IPS-11a (cell line): Measurements from ENCODE around the gene MAPK12.

Experiments
- H3K4me3 ChIP-seq: one replicate; pipeline ENCODE4 v1.5.1; 2013; ENCODE audit warnings: low read depth, low read length, control low read depth

Gene MAPK12

DNA sequence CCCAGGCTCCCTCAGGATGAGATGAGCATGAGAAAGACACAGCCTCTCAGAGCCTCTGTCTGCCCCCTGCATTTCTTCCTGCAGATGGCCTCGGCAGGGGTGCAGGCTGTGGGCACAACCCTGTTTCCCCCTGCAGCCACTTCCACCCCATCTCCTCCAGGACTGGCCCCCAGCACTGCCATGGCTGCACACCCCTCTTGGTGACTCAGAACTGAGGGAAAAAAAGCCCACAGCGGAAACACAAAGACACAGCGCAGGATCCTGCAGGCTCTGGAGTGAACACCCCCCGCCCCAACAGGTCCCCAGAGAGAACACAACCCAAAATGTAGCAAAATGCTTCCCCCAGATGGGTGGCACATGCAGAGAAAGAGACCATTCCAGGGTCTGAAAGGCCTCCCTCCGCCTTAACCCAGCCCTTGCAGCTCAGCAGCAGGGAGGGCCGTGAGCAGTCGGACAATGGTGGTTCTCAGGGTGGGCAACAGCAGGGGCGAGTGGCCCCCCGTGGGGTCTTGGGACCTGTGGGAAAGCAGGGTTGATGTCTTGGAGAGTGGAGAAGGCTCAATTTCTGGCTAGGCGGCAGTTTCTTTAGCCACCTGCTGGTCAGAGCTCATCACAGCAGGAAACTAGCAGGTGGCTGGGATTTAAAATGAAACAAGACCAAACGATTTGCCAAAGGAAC lies 24.6 kb downstream of the MAPK12 start:
- H3K4me3 ChIP-seq, result no peak overlapping the region

DNA sequence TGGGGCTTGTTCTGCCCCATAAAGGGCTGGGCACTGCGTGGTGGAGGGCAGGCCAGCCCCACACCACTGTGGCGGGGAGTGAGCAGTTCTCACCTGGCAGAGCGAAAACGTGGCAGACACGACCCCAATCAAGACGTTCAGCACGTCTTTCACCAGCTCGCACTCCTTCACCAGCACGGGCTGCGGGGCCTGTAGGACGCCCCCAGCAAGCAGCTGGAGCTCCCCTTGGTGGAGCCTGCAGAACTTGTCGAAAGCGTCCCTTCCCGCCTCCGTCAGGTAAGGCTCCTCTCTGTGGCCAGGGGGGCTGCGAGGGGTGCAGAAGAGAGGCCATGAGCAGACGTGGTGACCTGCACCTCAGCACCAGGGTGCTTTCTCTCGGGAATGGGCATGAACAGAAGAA lies 28.3 kb downstream of the MAPK12 start:
- H3K4me3 ChIP-seq, result no peak overlapping the region

DNA sequence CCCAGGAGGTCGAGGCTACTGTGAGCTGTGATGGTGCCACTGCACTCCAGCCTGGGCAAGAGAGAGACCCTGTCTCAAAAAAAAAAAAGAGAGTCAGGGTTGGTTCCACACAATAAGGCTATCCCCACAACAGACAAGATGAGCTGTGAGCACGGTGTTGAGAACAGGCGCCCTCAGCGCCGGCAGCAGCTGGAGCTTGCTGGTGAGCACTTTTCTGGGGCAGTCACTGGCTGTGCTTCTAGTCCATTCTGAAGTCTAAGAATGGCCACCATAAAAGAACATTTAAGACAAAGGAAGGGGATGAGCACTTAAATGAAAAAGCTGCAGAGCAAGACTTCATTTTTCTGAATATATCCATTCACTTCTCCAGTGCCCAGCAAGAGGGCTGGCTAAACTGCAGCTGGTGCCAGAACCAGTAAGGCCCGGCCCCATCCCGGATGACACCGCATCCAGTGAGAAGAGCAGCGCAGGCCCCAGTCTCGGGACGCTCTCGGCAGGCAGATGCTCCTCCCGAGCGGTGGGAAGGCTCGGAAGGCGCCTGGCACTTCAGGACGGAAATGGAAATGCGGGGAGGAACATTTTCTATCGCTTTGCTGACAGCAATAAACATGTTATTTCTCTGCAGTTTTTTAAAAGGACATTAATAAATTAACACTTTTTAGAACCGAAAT lies 28.9 kb downstream of the MAPK12 start:
- H3K4me3 ChIP-seq, result no peak overlapping the region

DNA sequence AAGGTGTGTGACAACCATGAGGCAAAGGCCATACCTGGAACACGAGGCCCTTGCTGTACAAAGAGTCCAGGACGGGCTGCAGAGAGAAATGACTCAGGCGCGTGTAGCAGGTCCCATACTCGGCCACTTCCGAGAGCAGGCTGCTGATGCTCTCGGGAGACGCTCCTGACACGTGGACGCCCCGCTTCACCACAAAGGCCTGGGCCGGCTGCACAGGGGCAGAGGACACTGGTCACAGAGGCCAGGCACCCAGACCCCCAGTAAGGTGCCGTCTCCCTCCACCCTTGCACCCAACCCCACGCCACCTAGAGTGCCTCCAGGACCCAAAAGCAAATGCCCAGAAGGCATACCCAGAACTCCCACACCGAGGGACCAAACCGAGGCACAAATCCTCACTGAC lies 32.1 kb downstream of the MAPK12 start:
- no peak overlapping the region for H3K4me3 ChIP-seq

DNA sequence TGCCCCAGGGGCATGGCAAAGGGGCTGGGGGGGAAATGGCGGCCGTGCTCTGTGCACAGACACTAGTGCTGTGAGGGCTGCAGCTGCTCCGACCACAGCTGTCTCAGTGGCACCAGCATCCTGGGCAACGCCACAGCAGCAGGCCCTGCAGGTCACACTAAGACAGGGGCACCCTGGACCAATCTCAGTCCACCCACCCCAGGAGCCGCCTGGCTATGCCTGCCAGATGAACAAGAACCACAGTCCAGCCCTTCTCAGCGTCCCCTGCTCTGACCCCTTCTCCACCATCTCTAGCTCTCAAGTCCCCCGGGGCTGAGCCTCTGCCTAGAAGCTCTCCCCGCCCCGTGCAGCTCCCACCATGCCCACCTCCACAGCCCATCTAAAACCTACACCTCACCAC lies 33.1 kb downstream of the MAPK12 start:
- H3K4me3 ChIP-seq, result no peak overlapping the region

DNA sequence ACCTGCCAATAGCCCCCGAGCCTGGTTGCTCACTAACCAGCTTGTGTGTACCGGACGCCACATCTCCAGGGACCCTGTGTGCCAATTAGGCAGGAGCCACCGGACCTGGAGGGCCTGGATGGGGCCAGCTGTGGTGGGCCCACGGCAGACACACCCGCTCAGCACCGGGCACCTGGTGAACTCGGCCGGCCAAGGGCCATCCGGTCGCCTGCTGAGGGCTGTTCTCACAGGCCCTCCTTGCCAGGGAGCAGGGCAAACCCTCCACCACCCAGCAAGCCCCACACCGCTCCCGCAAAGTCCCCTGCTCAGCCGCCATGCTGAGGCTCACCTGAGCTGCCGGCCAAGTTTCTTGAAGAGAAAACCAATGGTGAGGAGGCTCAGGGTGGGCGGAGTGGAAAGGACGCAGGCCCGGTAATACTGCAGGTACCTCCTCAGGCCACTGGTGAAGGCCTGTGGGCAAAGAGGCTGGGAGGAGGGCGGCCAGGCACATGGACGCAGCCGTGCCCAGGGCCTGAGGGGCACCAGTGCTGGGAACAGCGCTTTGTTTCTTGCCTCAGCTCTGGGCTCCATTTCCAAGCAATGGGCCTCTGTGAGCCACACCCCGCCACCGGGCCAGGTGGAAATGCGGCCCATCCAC lies 33.8 kb downstream of the MAPK12 start:
- H3K4me3 ChIP-seq, result no peak overlapping the region

DNA sequence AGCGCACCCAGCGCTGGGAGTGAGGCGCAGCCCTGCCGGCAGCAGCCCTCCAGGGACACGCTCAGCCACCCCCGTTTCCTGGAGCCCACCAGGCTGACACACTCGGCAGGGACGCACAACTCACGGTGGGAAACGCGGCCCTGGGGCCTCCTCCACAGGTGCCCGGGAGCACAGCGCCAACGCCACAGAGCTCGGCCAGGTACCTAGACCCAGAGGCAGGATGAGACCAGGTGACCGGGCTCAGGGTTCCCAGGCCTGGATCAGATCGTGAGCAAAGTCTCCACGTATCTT lies 34.7 kb downstream of the MAPK12 start:
- H3K4me3 ChIP-seq, result no peak overlapping the region

DNA sequence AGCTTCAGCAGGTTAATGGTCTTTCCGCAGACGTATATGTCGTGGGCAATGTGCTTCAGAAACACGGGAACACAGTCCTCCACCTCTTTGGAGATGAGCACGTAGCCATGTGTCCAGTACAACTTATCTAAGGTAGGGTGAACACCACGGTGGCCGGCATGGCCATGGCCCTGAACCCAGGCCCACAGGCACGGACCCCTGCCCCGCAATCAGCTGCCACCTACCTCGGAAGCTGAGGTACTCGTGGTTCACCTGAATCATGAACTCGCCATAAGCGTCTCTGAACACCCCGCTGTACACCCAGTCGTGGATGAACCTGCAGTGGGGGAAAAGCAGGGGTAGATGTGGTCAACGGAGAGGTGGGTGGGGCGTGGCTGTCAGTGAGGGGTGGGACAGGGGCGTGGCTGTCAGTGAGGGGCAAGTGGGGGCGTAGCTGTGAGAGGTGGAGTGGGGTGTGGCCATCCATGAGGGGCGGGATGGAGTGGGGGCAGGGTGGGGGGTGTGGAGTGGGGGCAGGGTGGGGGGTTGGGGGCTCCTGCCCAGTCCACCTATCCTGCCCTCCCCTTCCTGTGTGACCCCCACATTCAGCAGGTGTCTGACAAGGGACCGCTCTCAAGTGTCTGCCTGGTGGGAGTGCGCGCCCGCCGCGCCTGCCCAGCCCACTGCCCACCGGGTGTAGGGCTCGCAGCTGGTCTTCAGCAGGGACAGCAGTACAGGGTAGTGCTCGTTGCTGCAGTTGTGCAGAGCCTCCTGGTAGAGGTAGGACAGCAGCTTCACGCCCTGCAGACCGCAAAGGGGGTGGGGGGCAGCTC lies 35.2 kb downstream of the MAPK12 start:
- no peak overlapping the region for H3K4me3 ChIP-seq

DNA sequence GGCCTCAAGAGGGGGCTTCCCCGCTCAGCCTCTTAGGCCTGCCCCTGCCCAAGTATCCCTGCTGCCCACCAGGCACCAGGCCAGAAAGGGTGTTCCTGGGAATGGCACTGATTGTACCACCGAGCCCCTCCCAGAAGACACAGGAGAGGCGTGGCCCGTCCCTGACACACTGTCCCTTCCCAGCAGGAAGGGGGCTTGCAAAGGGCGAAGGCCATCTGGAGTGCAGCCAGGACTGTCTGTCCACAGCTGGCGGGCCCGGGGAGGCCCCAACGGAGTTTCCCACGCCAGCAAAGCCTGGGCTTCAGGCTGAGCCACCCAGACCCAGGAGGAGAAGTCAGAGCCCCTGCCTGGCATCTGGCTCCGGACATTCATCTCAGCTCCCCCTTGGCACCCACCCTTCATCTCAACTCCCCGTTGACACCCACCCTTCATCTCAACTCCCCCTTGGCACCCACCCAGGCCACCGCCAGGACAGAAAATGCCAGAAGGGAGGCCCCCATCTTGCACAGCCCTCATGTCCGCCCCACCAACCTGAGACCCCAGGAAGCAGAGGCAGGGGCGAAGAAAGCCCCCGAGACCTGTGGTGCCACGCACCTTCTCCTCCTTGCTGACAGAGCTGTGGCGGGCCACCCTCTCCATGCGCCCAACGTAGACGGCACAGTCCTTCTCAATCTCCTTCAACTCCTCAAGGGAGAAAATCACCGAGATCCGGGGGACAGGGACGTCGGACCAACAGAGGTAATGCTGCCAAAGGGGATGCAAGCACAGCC lies 36.1 kb downstream of the MAPK12 start:
- no peak overlapping the region for H3K4me3 ChIP-seq

DNA sequence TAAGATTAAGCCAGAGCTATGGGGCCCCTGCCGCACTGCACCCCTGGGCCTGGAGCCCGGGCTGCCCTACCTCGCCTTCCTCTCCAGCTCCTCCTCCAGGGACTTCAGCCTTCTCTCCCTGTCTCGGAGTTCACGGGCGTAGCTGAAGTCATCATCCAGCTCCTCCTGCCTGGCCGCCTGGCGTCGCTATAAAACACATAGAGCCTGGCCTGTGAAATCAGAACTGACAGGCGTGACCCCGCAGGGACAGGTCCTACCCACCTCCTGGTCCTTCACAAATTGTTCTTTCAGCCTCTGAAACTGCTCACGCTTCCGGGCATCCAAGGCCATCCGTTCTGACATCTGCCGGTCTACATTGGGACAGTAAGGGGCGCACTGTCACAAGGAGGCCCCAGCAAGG lies 37.4 kb downstream of the MAPK12 start:
- no peak overlapping the region for H3K4me3 ChIP-seq

DNA sequence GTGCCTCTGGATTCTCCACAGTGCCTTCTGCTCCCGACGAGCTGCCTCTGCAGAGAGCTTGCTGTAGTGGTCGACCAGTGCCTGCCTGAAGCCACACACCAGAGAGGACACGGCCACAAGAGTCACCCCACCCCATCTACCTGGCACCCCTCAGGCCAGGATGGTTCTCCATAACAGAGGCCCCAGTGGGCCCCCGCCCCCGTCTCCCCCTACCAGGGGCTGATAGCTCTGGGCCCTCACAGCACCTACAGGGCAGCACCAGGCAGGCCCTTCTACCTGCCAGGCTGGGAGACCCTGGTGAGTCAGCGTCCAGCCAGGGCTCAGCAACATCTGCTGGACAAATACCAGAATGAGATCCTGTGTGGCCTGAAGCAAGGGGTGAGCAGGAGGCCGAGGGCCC lies 39.0 kb downstream of the MAPK12 start:
- no peak overlapping the region for H3K4me3 ChIP-seq

DNA sequence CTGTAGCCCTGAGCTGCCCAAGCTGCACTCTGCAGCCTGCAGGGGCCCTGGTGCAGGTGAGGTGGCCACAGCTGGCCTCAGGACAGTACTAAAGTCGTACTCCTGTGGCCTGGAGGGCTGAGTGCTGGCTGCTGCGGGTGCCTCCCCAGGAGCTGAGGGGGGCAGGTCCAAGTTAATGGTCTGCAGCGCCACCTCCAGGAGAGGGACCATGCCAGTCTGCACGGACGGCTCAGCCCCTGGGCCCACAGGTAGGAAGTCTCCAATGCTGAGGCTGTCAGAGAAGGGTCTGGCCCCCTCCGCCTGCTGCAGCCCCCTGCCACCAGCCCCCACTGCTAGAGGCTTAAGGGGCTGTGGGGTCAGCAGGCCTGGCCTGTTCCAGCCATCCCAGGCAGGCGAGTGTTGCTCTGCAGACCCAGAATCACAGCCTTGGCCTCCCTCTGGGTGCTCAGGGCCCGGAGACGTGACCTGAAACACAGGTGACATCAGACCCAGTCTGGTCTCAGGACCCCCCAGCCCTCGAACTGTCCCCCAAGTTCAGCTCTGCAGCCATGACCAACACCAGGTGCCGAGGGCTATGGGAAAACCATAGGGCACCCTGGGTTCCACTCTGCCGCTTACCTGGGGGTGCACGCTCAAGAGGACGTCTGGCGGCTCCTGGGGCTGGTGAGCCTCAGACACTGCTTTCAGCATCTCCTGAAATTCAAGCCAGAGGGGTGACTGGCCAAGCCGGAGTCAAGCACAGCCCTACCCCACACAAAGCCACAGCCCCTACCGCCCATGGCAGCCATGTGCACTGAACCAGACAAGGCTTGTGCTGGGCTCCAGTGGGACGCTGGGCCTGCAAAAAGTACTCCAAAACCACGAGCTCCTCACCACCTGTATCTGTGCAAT lies 39.8 kb downstream of the MAPK12 start:
- no peak overlapping the region for H3K4me3 ChIP-seq

DNA sequence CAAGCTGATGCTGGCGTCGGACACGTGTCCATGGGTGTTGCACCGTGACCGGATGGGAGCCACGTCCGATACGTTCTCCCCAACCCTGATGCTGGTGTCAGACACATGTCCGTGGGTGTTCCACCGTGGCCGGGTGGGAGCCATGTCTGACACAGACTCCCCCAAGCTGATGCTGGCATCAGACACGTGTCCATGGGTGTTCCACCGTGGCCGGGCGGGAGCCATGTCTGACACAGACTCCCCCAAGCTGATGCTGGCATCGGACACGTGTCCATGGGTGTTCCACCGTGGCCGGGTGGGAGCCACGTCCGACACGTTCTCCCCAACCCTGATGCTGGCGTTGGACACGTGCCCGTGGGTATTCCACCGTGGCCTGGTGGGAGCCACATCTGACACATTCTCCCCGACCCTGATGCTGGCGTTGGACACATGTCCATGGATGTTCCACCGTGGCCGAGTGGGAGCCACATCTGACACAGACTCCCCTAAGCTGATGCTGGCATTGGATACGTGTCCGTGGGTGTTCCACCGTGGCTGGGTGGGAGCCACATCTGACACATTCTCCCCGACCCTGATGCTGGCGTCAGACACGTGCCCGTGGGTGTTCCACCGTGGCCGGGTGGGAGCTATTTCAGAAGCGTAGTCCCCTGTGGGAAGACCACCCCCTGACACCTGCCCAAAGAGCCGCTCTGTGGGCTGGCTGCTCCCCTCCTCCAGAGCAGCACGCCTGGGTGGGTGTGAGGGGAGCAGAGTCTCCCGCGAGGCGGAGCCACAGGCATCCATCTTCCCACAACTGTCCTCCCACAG lies 40.7 kb downstream of the MAPK12 start:
- no peak overlapping the region for H3K4me3 ChIP-seq

DNA sequence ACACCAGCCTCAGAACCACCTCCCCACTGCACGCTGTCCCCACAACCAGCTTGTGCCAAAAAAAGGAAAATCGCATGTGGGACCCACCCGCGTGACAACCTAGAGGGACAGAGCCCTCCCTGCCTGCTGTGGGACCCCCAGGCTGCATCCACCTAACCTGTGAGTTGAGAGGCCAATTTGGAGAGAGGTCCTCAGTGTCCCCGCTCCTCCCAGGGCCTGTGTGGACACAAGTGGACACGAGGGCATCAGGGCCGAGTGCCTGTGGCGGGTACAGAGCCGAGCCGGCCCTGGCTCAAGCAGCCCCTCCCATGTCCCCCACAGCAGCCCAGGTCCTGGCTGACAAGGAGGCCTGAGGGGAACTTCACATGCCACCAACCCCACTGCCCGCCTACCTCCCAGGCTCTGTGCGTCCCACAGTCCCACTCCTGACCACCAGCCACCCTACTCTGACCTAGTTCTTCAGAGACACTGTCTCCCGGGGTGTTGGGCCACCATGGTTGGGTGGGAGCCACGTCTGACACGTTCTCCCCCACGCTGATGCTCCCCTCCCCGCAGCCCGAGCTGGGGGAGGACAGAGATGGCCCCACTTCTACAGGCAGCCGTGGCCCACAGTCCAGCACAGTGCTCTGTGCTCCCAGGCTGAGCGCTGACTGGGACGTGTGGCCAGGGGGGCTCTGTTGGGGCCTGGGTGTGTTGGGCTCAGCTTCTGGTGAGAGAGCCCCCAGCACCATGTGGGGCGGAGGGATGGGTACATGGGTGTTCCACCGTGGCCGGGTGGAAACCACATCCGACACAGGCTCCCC lies 41.5 kb downstream of the MAPK12 start:
- H3K4me3 ChIP-seq, result no peak overlapping the region

DNA sequence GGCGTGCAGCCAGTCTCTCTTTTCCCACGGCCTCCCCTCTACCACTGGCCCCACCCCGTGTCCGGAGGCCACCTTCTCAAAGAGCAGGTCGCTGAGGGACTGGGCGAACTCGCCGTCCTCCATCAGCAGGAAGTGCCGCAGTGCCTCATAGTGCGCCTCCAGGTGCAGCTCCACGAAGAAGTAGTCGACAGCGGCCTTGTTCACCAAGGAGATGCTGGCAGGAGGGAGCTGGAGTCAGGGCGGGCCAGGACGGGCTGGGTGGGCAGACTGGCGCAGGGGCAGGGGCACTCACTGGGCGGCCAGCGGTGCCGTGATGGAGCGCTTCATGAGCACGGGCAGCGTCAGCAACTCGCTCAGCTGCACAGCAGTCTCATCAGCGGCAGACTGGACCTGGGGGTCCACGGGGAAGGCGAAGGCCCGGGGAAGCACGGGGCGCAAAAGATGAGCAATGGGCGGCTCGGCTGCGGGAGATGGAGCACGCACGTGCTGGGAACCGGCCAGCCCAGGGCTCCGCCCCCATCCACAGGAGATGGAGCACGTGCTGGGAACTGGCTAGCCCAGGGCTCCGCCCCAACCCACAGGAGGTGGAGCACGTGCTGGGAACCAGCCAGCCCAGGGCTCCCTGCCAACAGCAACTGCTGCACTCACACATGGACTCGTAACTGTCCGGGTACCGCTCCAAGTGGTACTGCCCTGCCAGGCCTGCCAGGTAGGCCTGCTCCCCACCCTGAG lies 42.3 kb downstream of the MAPK12 start:
- no peak overlapping the region for H3K4me3 ChIP-seq

DNA sequence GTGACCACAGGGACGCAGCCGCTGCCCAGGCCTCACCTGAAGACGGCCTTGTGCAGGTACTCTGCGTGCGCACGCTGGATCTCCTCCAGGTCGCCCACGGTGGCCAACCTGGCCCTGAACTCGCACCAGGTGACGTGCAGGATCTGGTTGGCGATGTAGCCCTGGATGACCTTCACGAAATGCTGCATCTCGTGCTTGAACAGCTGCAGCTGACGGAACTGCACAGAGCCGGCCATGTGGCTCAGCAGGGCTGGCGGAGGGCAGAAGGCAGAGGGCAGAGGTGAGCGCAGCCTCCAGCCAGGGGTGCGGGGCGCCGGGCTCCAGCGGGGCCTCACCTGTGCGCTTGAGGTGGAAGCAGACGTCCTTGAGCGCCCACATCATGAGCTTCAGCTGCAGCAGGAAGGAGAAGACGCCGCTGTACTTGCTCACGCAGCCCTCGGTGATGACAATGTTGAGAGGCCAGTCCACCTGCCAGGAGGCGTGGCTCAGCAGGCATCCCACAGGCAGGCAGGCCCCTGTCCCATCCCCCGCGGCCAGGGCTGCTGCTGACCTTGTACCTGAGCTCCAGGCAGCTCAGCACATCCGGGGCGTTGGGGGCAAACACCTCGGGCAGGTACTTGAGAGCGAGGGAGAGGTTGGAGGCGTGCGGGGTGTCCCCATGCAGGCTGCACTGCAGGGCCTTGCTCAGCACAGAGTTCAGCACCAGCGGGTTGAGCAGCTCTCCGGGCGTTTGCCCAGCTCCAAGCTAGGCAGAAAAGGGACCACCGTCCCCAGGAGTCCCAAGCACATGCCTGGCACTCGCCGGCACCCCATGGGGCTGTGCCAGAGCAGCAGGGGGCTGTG lies 43.1 kb downstream of the MAPK12 start:
- no peak overlapping the region for H3K4me3 ChIP-seq
